Effector CD4-positive, alpha-beta T cell (primary cell): ENCODE measurements around the gene BACH1.
"Not testable (repeated sequence)": the region's sequence is repeated elsewhere in the genome, so short reads cannot be mapped to it uniquely, and the experiment has no call there.

Experiments used
- DNase-seq: peaks from one replicate; pipeline ENCODE4 v3.0.0-alpha.2; 2020
- total RNA-seq: gene quantifications from one replicate; lab custom pipeline; 2026; lab: John Stamatoyannopoulos, UW

Gene BACH1
- 218 reads per million, percentile 93 among the genes with 10 or more reads in this experiment for total RNA-seq

GRCh38 chr21:29298348-29299045 lies at the start of gene BACH1:
TSS of gene BACH1 (plus strand) at chr21:29298922. CDS start at chr21:29321281, 22,359 bp downstream.
- peak; percentile 73 for DNase-seq

- DNase-seq: not testable (repeated sequence)
Observed at GRCh38 chr21:29249289-29249688, 49.4 kb upstream of the BACH1 start.

DNA sequence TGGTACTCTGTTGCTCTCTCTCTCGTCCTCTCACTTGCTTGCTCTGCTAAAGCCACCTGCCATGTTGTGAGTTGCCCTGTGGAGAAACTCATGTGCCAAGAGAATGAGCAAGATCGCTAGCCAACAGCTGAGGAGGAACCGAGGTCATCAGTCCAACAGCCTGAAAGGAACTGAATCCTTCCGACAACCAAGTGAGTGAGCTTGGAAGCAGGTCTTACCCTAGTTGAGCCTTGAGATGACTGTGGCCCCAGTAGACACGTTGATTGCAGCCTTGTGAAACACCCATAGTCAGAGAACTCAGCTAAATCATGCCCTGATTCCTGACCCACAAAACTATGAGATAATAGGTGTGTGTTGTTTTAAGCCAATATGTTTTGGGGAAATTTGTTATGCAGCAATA lies 48.1 kb upstream of the BACH1 start:
- no peak for DNase-seq

DNA sequence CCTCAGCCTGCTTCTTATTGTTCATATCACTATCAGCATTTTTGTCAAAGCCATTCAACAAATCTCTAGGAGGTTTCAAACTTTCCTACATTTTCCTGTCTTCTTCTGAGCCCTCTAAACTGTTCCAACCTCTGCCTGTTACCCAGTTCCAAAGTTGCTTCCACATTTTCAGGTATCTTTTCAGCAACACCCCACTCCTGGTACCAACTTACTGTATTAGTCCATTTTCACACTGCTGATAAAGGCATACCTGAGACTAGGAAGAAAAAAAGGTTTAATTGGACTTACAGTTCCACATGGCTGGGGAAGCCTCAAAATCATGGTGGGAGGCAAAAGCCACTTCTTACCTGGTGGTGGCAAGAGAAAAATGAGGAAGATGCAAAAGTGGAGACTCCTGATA lies 44.9 kb upstream of the BACH1 start:
- not testable (repeated sequence) for DNase-seq

- DNase-seq: no peak
Observed at GRCh38 chr21:29254550-29254949, 44.2 kb upstream of the BACH1 start.

GRCh38 chr21:29256126-29256910 lies 42.4 kb upstream of the BACH1 start:
- DNase-seq: no peak

GRCh38 chr21:29257701-29258100 lies 41.0 kb upstream of the BACH1 start:
- no peak for DNase-seq

GRCh38 chr21:29258626-29259338 lies 39.9 kb upstream of the BACH1 start:
- DNase-seq: no peak

GRCh38 chr21:29260461-29260860 lies 38.3 kb upstream of the BACH1 start:
- no peak for DNase-seq

- DNase-seq: no peak
Observed at GRCh38 chr21:29261555-29262540, 36.9 kb upstream of the BACH1 start.

DNA sequence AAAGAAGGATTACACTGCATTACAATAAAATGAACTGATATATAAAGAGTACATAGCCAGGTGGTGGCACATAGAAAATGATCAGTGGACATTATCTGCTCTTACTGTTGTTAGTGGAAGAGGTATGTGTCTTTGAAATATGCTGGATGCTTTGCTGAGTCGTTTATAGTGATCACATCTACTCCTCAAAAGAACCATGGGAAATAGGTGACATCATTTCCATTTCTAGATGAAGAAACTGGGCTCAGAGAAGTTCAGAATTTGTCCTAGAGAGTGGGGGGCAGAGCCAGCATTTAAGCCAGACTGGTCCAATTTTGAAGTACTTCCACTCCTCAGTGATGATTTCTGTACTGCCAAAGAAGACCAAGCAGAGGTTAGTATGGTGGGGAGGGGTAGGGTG lies 34.0 kb upstream of the BACH1 start:
- no peak for DNase-seq

DNA sequence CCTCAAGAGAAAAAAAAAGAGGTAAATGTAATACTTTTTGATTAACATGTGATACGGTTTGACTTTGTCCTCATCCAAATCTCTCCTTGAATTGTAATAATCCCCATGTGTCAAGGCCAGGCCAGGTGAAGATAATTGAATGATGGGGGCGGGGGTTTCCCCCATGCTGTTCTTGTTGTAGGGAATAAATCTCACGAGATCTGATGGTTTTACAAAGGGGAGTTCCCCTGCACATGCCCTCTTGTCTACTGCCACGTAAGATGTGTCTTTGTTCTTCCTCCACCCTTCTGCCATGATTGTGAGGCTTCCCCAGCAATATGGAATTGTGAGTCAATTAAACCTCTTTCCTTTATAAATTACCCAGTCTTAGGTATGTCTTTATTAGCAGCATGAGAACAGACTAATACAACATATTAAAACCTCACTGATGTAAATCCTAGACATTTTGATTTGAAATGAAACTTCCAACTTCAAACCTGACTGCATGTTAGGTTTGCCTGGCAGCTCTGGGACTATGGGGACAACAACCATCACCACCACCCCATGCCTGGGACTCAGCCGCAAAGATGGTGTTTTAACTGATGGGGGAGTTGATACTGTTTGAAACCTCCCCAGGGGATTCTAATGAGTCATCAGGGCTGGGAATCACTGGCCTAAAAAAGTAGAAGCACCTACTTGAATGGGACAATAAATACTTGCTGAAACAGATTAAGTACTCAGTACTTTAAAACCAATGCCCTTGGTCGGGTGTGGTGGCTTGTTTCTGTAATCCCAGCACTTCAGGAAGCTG lies 32.8 kb upstream of the BACH1 start:
- no peak for DNase-seq

- DNase-seq: no peak
Observed at GRCh38 chr21:29267666-29268065, 31.1 kb upstream of the BACH1 start.

- no peak for DNase-seq
Observed at GRCh38 chr21:29271927-29272333, 26.8 kb upstream of the BACH1 start.

GRCh38 chr21:29277442-29277841 lies 21.3 kb upstream of the BACH1 start:
- DNase-seq: no peak

GRCh38 chr21:29279558-29279957 lies 19.2 kb upstream of the BACH1 start:
- no peak for DNase-seq

GRCh38 chr21:29281801-29282200 lies 16.9 kb upstream of the BACH1 start:
- not testable (repeated sequence) for DNase-seq

GRCh38 chr21:29287383-29287782 lies 11.3 kb upstream of the BACH1 start:
- DNase-seq: no peak

DNA sequence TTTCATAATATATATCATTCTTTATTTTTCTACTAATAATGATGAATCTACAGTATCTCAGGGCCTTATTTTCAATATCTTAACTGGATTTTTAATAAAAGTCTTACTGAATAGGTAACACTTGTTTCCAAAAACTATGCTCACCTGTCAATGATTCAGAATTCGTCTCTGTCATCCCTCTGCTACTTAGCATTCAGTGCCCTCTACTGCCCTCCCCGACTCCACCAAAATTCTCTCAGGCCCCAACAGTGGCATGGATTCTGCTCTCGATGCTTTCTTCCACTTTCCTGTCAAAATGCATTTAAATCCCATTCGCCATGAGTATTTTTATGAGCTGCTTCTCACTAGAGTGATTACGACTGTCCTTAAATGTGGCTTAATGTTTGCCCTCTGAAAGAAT lies 10.5 kb upstream of the BACH1 start:
- no peak for DNase-seq

DNA sequence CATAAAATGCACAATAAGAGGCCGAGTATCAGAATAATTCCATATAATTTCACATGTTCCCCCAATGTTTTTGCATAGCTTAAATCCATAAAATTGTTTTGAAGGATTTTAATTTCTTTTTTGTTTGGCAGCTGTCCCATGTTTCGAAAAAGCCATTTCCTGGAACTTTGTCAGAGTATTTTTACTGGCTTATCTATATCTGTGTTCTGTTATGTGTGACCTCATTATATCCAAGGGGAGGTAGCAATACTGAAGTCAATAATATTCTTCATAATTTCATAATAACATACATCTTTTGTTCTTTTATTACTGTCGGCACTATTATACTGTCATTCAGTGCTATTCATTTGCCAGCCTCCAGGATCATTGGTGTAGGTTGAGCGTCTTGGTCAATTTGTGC lies 9.4 kb upstream of the BACH1 start:
- DNase-seq: no peak

GRCh38 chr21:29290240-29290639 lies 8.5 kb upstream of the BACH1 start:
- DNase-seq: no peak
